HG03135 (cell line): ENCODE results near the gene CERK.
"Not testable (repeated sequence)": the region's sequence is repeated elsewhere in the genome, so short reads cannot be mapped to it uniquely, and the experiment has no call there.

Experiments
- ATAC-seq: cut with Tn5 transposase; IDR thresholded peaks from one replicate; pipeline ENCODE4 v1.9.1; 2021; ENCODE audit warnings: mild to moderate bottlenecking, moderate library complexity; ENCODE audit not compliant: unreplicated experiment

Gene CERK

GRCh38 chr22:46651316-46651715 lies 86.7 kb downstream of the CERK start:
- ATAC-seq = no peak

- no peak for ATAC-seq
These were observed 87.8 kb downstream of the CERK start for GRCh38 chr22:46650078-46650810.

- no peak for ATAC-seq
These were observed 88.6 kb downstream of the CERK start for GRCh38 chr22:46649141-46650077.

- not testable (repeated sequence) for ATAC-seq
These were observed 89.7 kb downstream of the CERK start for GRCh38 chr22:46648225-46648820.

- no peak for ATAC-seq
These were observed 91.4 kb downstream of the CERK start for GRCh38 chr22:46646531-46647215.

- not testable (repeated sequence) for ATAC-seq
These were observed 95.1 kb downstream of the CERK start for GRCh38 chr22:46642840-46643480.

- no peak for ATAC-seq
These were observed 96.2 kb downstream of the CERK start for GRCh38 chr22:46641811-46642266.

- ATAC-seq = no peak
These were observed 97.6 kb downstream of the CERK start for GRCh38 chr22:46640293-46641055.

GRCh38 chr22:46639843-46640242 lies 98.2 kb downstream of the CERK start:
- ATAC-seq = no peak

GRCh38 chr22:46638601-46639431 lies 99.2 kb downstream of the CERK start:
- no peak for ATAC-seq

GRCh38 chr22:46637711-46638600 lies 100.1 kb downstream of the CERK start:
- ATAC-seq = no peak

- no peak for ATAC-seq
These were observed 101.6 kb downstream of the CERK start for GRCh38 chr22:46636221-46637002.

- ATAC-seq = no peak
These were observed 102.3 kb downstream of the CERK start for GRCh38 chr22:46635756-46636155.

GRCh38 chr22:46634973-46635685 lies 102.9 kb downstream of the CERK start:
- not testable (repeated sequence) for ATAC-seq
